ENCODE measurements around the gene VAT1L.

- no peak for TF ChIP-seq POLR2A (IDR thresholded peaks at IDR 0.05; ENCODE audit: low read length)
- TF ChIP-seq GATA1 (IDR thresholded peaks at IDR 0.05; ENCODE audit: low read depth, low read length) = no peak
Measured at GRCh38 chr16:77758508-77758907, 29.9 kb upstream of the VAT1L start.
